ENCODE results near the gene FARP2. TPM values are rescaled to one million over a fixed set of nuclear protein-coding genes. Genes with fewer than 3 reads are reported as not detected.

Gene FARP2
- total RNA-seq, 4 donors from 2014 or later, result 27.6 to 44.0 (median 35.9) TPM

GRCh38 chr2:241357531-241357930 lies 1.4 kb downstream of the FARP2 start:
- Histone ChIP-seq H3K4me3 (no peak overlapping the region), H3K27me3 (no peaks in the 10 kb centered on the region), H3K36me3 (peaks cover 0 to 22% of the 10 kb centered on the region in 2 donors), H3K27ac (no peak overlapping the region), H3K9me3 (no peaks in the 10 kb centered on the region), H3K4me1 (peaks cover 0 to 40% (median 14%) of the 10 kb centered on the region in 3 donors)
- TF ChIP-seq EP300 (IDR thresholded peaks at IDR 0.05) (no peak), POLR2AphosphoS5 (IDR thresholded peaks at IDR 0.05) (no peak), CTCF (IDR thresholded peaks at IDR 0.05) (no peak), POLR2A (IDR thresholded peaks at IDR 0.05) (no peak)
- WGBS, 2 donors (ENCODE audit: low coverage in 1 of 2), result 44 to 75% methylated on average over 1 to 3 of the region's 3 CpGs
- ATAC-seq, result no peak

- Histone ChIP-seq H3K4me3 (no peak overlapping the region), H3K27me3 (no peaks in the 10 kb centered on the region), H3K36me3 (peaks cover 0 to 13% of the 10 kb centered on the region in 2 donors), H3K4me1 (peaks cover 0 to 44% (median 14%) of the 10 kb centered on the region in 3 donors), H3K9me3 (no peaks in the 10 kb centered on the region), H3K27ac (no peak overlapping the region)
- TF ChIP-seq POLR2AphosphoS5 (IDR thresholded peaks at IDR 0.05) (no peak), EP300 (IDR thresholded peaks at IDR 0.05) (no peak), POLR2A (IDR thresholded peaks at IDR 0.05) (no peak), CTCF (IDR thresholded peaks at IDR 0.05) (no peak)
- WGBS, 2 donors (ENCODE audit: low coverage in 1 of 2), result 72 to 75% methylated on average over 5 of the region's 5 CpGs
- ATAC-seq, result no peak
Observed at GRCh38 chr2:241358470-241358869, 2.4 kb downstream of the FARP2 start.

- Histone ChIP-seq H3K9me3 (no peaks in the 10 kb centered on the region), H3K27ac (no peak overlapping the region), H3K4me3 (no peak overlapping the region), H3K27me3 (no peaks in the 10 kb centered on the region), H3K4me1 (peaks cover 0 to 50% (median 14%) of the 10 kb centered on the region in 3 donors), H3K36me3 (peaks cover 0 to 2% of the 10 kb centered on the region in 2 donors)
- no peak for TF ChIP-seq POLR2AphosphoS5 (IDR thresholded peaks at IDR 0.05)
- no peak for TF ChIP-seq POLR2A (IDR thresholded peaks at IDR 0.05)
- no peak for TF ChIP-seq EP300 (IDR thresholded peaks at IDR 0.05)
- TF ChIP-seq CTCF (IDR thresholded peaks at IDR 0.05), result no peak
- 77 to 82% methylated on average over 5 to 7 of the region's 7 CpGs for WGBS, 2 donors (ENCODE audit: low coverage in 1 of 2)
- no peak for ATAC-seq
Observed at GRCh38 chr2:241359481-241360045, 3.5 kb downstream of the FARP2 start.

- Histone ChIP-seq H3K27ac (no peak overlapping the region), H3K27me3 (no peaks in the 10 kb centered on the region), H3K9me3 (no peaks in the 10 kb centered on the region), H3K4me3 (no peak overlapping the region), H3K4me1 (peaks cover 0 to 39% (median 3%) of the 10 kb centered on the region in 3 donors), H3K36me3 (no peaks in the 10 kb centered on the region)
- TF ChIP-seq POLR2A (IDR thresholded peaks at IDR 0.05), result no peak
- 79 to 89% methylated on average over 3 to 7 of the region's 7 CpGs for WGBS, 2 donors (ENCODE audit: low coverage in 1 of 2)
- ATAC-seq, result no peak
Observed at GRCh38 chr2:241363426-241363825, 7.3 kb downstream of the FARP2 start.

GRCh38 chr2:241364781-241365180 lies 8.7 kb downstream of the FARP2 start:
- WGBS, 2 donors (ENCODE audit: low coverage in 1 of 2), result 77% methylated on average over 2 of the region's 2 CpGs; no CpG with 5 or more reads in 1 of the 2 donors
- no peak for ATAC-seq
- H3K4me1 ChIP-seq, result peaks cover 0 to 29% (median 0%) of the 10 kb centered on the region in 3 donors
- H3K36me3 ChIP-seq, result no peaks in the 10 kb centered on the region
- no peak overlapping the region for H3K27ac ChIP-seq
- H3K4me3 ChIP-seq, result no peak overlapping the region
- TF ChIP-seq POLR2AphosphoS5 (IDR thresholded peaks at IDR 0.05) (no peak), EP300 (IDR thresholded peaks at IDR 0.05) (no peak), CTCF (IDR thresholded peaks at IDR 0.05) (no peak), POLR2A (IDR thresholded peaks at IDR 0.05) (no peak)
- H3K9me3 ChIP-seq, result no peaks in the 10 kb centered on the region
- no peaks in the 10 kb centered on the region for H3K27me3 ChIP-seq
